ENCODE measurements around the gene TBC1D4. TPM values are rescaled to one million over a fixed set of nuclear protein-coding genes. Genes with fewer than 3 reads are reported as not detected.

TBC1D4 gene
- total RNA-seq, 4 donors from 2014 or later, result 14.9 to 20.8 (median 16.6) TPM

DNA sequence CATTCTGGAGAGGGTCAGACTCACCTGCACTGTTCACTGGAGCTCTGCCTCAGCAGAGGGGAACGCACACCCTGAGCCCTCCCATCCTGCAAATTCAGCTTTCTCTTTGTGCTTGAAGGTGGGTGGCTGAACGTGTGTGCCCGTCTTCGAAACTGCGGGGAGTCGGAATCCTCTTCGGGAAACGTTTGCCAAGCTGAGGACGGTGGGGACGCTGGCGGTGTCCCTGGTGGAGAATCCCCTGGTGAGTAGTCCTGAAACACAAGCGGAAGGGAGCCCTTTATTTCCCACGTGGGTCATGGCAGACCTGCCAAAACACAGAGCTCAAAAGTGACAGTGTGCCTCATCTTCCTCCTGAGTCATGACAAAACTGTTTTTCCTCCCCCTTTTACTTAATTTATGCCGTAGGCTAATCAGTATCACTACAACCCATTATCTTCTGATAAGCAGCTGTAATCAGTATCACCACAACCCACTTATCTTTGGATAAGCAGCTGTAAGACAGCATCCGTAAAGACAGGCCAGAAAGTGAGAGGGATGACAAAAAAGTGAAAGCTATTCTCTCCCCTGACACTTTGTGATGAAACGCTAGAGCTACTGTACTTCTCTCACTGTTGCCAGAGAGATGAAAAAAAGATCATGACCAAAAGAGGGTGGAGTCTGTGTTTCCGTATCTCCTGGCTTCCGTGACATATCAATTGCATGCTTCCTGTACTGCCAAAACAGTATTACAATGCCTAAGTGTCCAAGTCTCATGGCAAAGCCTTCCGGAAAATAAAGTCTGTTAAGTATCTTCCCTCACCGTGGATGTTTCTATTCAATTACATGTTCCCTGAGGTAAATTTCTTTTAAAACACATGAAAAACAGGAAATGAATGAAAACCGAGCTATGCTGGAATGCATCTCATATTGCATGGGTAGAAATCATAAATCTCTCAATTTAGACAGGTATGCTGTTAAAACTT is 155.5 kb downstream of the TBC1D4 start:
- Histone ChIP-seq H3K27ac (peak overlapping the region; percentile 19 to 73 (median 60)), H3K36me3 (peaks cover 0 to 8% (median 0%) of the 10 kb centered on the region in 3 donors), H3K4me3 (peak overlapping the region in 3 of 4 donors; percentile 16 to 49 (median 28)), H3K9me3 (no peaks in the 10 kb centered on the region), H3K27me3 (no peaks in the 10 kb centered on the region), H3K4me1 (peaks cover 0 to 14% (median 0%) of the 10 kb centered on the region in 3 donors)
- TF ChIP-seq POLR2A (IDR thresholded peaks at IDR 0.05), result peak in 1 of 4 donors; percentile 40
- TF ChIP-seq, protein P1, sequence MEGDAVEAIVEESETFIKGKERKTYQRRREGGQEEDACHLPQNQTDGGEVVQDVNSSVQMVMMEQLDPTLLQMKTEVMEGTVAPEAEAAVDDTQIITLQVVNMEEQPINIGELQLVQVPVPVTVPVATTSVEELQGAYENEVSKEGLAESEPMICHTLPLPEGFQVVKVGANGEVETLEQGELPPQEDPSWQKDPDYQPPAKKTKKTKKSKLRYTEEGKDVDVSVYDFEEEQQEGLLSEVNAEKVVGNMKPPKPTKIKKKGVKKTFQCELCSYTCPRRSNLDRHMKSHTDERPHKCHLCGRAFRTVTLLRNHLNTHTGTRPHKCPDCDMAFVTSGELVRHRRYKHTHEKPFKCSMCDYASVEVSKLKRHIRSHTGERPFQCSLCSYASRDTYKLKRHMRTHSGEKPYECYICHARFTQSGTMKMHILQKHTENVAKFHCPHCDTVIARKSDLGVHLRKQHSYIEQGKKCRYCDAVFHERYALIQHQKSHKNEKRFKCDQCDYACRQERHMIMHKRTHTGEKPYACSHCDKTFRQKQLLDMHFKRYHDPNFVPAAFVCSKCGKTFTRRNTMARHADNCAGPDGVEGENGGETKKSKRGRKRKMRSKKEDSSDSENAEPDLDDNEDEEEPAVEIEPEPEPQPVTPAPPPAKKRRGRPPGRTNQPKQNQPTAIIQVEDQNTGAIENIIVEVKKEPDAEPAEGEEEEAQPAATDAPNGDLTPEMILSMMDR (IDR thresholded peaks at IDR 0.05), result no peak
- intact Hi-C loops (cut with DNase I), result no loop called here
- no peak for DNase-seq
- WGBS, 2 donors, result 54 to 67% methylated on average over 19 to 20 of the region's 21 CpGs

DNA sequence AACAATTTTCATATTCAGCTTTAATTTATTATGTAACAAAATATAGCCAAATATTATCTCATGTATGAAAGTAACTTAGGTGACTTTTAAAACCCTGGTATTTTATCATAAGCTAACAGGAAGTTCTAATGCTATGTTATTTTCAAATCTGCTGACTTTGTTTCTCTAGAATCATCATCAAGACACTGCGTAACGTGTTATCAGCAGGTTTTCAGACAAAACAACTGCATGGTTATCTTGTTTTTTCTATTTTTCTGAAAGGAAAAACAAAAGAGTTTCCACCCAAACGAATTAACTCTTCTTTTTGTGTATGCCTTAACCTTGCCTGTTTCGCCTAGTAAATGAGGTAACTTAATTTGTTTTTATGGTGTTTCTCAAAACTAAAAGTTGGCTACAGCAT is 156.3 kb downstream of the TBC1D4 start:
- Histone ChIP-seq H3K4me1 (peaks cover 0 to 14% (median 0%) of the 10 kb centered on the region in 3 donors), H3K36me3 (peaks cover 0 to 8% (median 0%) of the 10 kb centered on the region in 3 donors), H3K27me3 (no peaks in the 10 kb centered on the region), H3K27ac (peak overlapping the region; percentile 19 to 73 (median 60)), H3K4me3 (peak overlapping the region in 3 of 4 donors; percentile 16 to 49 (median 28)), H3K9me3 (no peaks in the 10 kb centered on the region)
- DNase-seq, result no peak
- intact Hi-C loops (cut with DNase I), result no loop called here
- TF ChIP-seq POLR2A (IDR thresholded peaks at IDR 0.05), result no peak
- TF ChIP-seq, protein P1 (IDR thresholded peaks at IDR 0.05), result no peak
- WGBS, 2 donors, result 44 to 60% methylated on average over 4 of the region's 4 CpGs

DNA sequence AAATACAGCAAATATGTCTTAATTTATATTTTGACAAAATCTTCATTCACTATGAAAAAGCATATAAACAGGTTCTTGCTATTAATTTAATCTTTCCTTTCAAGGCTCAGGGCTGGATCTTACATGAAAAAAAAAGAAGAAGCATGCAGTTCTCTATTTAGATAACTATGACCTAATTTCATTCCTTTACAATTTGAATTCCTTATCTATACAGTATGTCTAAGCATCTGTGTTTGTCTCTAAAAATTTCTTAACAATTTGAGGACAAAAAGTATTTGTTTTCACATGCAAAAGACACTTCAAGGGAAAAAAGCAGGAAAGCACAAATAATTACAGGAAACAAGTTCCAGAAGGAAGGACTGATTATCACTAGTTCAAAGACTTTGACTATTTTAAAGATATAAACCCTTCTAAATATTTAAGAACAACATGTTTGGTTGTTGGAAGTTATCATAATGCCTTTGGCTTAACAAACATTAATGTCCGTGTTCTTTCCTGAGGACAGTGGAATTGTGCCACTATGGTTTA is 157.5 kb downstream of the TBC1D4 start:
- Histone ChIP-seq H3K36me3 (peaks cover 0 to 8% (median 0%) of the 10 kb centered on the region in 3 donors), H3K9me3 (no peaks in the 10 kb centered on the region), H3K4me3 (no peak overlapping the region), H3K27ac (no peak overlapping the region), H3K27me3 (no peaks in the 10 kb centered on the region), H3K4me1 (peaks cover 0 to 4% (median 0%) of the 10 kb centered on the region in 3 donors)
- no peak for TF ChIP-seq POLR2A (IDR thresholded peaks at IDR 0.05)
- TF ChIP-seq, protein P1 (IDR thresholded peaks at IDR 0.05), result no peak
- intact Hi-C loops (cut with DNase I), result no loop called here
- no peak for DNase-seq
- 52 to 63% methylated on average over 1 of the region's 1 CpG for WGBS, 2 donors

DNA sequence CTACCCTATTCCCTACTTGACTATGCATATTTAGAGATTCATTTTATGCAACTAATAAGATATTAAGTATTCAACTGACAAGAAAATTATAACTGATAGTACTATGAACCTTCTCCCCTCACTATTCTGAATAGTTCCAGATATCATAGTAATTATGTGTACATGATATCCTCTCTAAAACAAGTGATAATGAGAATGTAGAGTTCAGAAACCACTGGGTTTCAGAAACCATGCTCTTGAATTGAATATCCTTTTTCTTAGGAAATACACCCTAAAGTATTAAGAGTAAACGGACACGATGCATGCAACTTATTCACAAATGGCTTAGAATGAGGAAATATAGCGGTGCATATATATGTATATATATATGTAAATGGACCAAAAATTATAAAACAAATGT is 160.9 kb downstream of the TBC1D4 start:
- Histone ChIP-seq H3K9me3 (no peaks in the 10 kb centered on the region), H3K4me1 (peaks cover 0 to 2% (median 0%) of the 10 kb centered on the region in 3 donors), H3K4me3 (no peak overlapping the region), H3K27ac (no peak overlapping the region), H3K27me3 (no peaks in the 10 kb centered on the region), H3K36me3 (peaks cover 0 to 5% (median 0%) of the 10 kb centered on the region in 3 donors)
- DNase-seq, result no peak
- TF ChIP-seq, protein P1 (IDR thresholded peaks at IDR 0.05), result no peak
- no peak for TF ChIP-seq POLR2A (IDR thresholded peaks at IDR 0.05)
- 86 to 96% methylated on average over 3 of the region's 3 CpGs for WGBS, 2 donors
- intact Hi-C loops (cut with DNase I), result no loop called here

DNA sequence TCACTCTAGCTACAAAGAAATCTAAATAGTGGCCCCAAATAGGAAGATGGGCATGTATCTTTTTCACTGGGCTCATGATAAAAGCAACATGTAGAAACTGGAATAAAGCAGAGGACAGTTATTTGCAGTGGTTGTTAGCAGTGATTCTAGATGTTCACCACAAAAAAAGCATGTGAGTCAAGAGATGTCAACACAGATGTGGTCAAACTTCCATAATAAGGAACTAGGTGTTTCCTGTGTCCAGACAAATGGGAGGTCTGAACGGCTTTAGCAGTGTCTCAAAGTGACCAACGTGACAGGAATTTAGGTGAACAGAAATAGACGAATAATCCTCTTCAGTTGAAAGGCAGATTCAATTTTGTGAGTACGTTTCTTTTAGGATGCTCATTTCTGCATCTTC is 162.7 kb downstream of the TBC1D4 start:
- TF ChIP-seq, protein P1 (IDR thresholded peaks at IDR 0.05), result no peak
- TF ChIP-seq POLR2A (IDR thresholded peaks at IDR 0.05), result no peak
- Histone ChIP-seq H3K27me3 (no peaks in the 10 kb centered on the region), H3K4me1 (peaks cover 0 to 3% (median 0%) of the 10 kb centered on the region in 3 donors), H3K9me3 (no peaks in the 10 kb centered on the region), H3K4me3 (no peak overlapping the region), H3K36me3 (no peaks in the 10 kb centered on the region), H3K27ac (no peak overlapping the region)
- intact Hi-C loops (cut with DNase I), result no loop called here
- DNase-seq, result no peak
- 77 to 85% methylated on average over 4 of the region's 4 CpGs for WGBS, 2 donors

All from esophagus squamous epithelium (tissue), 5 donors.